SU-DHL-6 (cell line): ENCODE results near the gene ME2.

Source experiments
- H2AFZ ChIP-seq: fragments of 200-600 bp; sonication (generic); 2 replicates; pipeline ENCODE4 v1.6.1; 2014; ENCODE audit warnings: low read depth, mild to moderate bottlenecking, moderate library complexity, mixed read lengths, antibody characterized with exemption, low read length; ENCODE audit not compliant: severe bottlenecking
- H3F3A ChIP-seq: fragments of 200-600 bp; shearing (Covaris generic); 2 replicates; pipeline ENCODE4 v1.6.0; 2016; ENCODE audit warnings: antibody characterized with exemption, mild to moderate bottlenecking; ENCODE audit not compliant: insufficient read depth
- H3K27ac ChIP-seq: fragments of 200-600 bp; sonication (generic); 2 replicates; pipeline ENCODE4 v1.5.1; 2016; ENCODE audit warnings: low read depth, mild to moderate bottlenecking, low read length, moderate library complexity, mixed read lengths
- H3K27me3 ChIP-seq: fragments of 200-600 bp; sonication (generic), shearing (Covaris generic); 2 replicates; pipeline ENCODE4 v1.6.0; 2014; ENCODE audit warnings: mild to moderate bottlenecking, low read length
- H3K36me3 ChIP-seq: fragments of 200-600 bp; sonication (generic); 2 replicates; pipeline ENCODE4 v1.6.1; 2014; ENCODE audit warnings: mild to moderate bottlenecking, low read length, mixed read lengths
- H3K4me2 ChIP-seq: fragments of 300-600, 200-600 bp; shearing (Covaris generic), sonication (generic); 2 replicates; pipeline ENCODE4 v1.6.0; 2014; ENCODE audit warnings: low read length, low read depth, mild to moderate bottlenecking; ENCODE audit not compliant: poor library complexity, severe bottlenecking
- H3K4me3 ChIP-seq: fragments of 200-600 bp; sonication (generic); 2 replicates; pipeline ENCODE4 v1.5.1; 2014; ENCODE audit warnings: antibody characterized with exemption, low read length, mild to moderate bottlenecking, mixed read lengths; ENCODE audit not compliant: insufficient read depth, poor library complexity, severe bottlenecking
- H3K79me2 ChIP-seq: fragments of 200-600 bp; sonication (generic); 2 replicates; pipeline ENCODE4 v1.6.1; 2014; ENCODE audit warnings: mild to moderate bottlenecking, low read length, moderate library complexity; ENCODE audit not compliant: insufficient read depth
- H3K9ac ChIP-seq: fragments of 200-600 bp; sonication (generic); 2 replicates; pipeline ENCODE4 v1.7.0; 2014; ENCODE audit warnings: mild to moderate bottlenecking, low read length
- H3K9me2 ChIP-seq: fragments of 200-600 bp; sonication (generic); replicated peaks from 2 replicates; pipeline ENCODE4 v1.6.1; 2014; ENCODE audit warnings: low read length; ENCODE audit not compliant: insufficient read depth
- H3K9me3 ChIP-seq: fragments of 200-600 bp; sonication (generic); 2 replicates; pipeline ENCODE4 v1.6.1; 2014; ENCODE audit warnings: low read length, mixed read lengths; ENCODE audit not compliant: insufficient read depth
- H4K20me1 ChIP-seq: fragments of 200-600 bp; sonication (generic); 2 replicates; pipeline ENCODE4 v1.6.1; 2014; ENCODE audit warnings: low read depth, mild to moderate bottlenecking, antibody characterized with exemption, low read length, moderate library complexity, mixed read lengths
- CTCF ChIP-seq: fragments of 200-600 bp; sonication (generic); IDR thresholded peaks from one replicate; pipeline ENCODE4 v1.5.1; 2017; ENCODE audit warnings: antibody characterized with exemption, mild to moderate bottlenecking, low read length, moderate library complexity; ENCODE audit not compliant: insufficient read depth, poor library complexity, severe bottlenecking
- EZH2phosphoT487 ChIP-seq: fragments of 200-600 bp; sonication (generic), shearing (Covaris generic); conservative IDR thresholded peaks from 2 replicates; pipeline ENCODE4 v1.6.1; 2018; ENCODE audit warnings: mild to moderate bottlenecking, antibody characterized with exemption, low read length, moderate library complexity, mixed read lengths

The ME2 gene

GRCh38 chr18:50847192-50847591 lies 31.7 kb upstream of the ME2 start:
- TF ChIP-seq EZH2phosphoT487: no peak
- no peak for TF ChIP-seq CTCF
- Histone ChIP-seq H2AFZ (no peak overlapping the region), H3K9me3 (no peaks in the 10 kb centered on the region), H3F3A (no peaks in the 10 kb centered on the region), H3K4me3 (no peak overlapping the region), H3K9me2 (no peaks in the 10 kb centered on the region), H3K27me3 (no peaks in the 10 kb centered on the region), H3K4me2 (no peak overlapping the region), H3K9ac (no peak overlapping the region), H4K20me1 (no peaks in the 10 kb centered on the region), H3K36me3 (no peaks in the 10 kb centered on the region), H3K27ac (no peak overlapping the region), H3K79me2 (no peaks in the 10 kb centered on the region)

GRCh38 chr18:50848061-50848551 lies 30.8 kb upstream of the ME2 start:
- Histone ChIP-seq H3K9me3 (no peaks in the 10 kb centered on the region), H3K4me3 (no peak overlapping the region), H3K4me2 (no peak overlapping the region), H3K9ac (no peak overlapping the region), H3K27ac (no peak overlapping the region), H4K20me1 (no peaks in the 10 kb centered on the region), H3K36me3 (no peaks in the 10 kb centered on the region), H3K27me3 (no peaks in the 10 kb centered on the region), H3F3A (no peaks in the 10 kb centered on the region), H3K9me2 (no peaks in the 10 kb centered on the region), H3K79me2 (no peaks in the 10 kb centered on the region), H2AFZ (no peak overlapping the region)
- TF ChIP-seq EZH2phosphoT487 (no peak), CTCF (no peak)

- H3K79me2 ChIP-seq: no peaks in the 10 kb centered on the region
- no peak overlapping the region for H3K27ac ChIP-seq
- no peaks in the 10 kb centered on the region for H3K9me2 ChIP-seq
- H3K36me3 ChIP-seq: no peaks in the 10 kb centered on the region
- H3K4me2 ChIP-seq: no peak overlapping the region
- no peaks in the 10 kb centered on the region for H3K9me3 ChIP-seq
- H3K4me3 ChIP-seq: no peak overlapping the region
- no peak for TF ChIP-seq EZH2phosphoT487
- no peak for TF ChIP-seq CTCF
- H3K27me3 ChIP-seq: no peaks in the 10 kb centered on the region
- H3F3A ChIP-seq: no peaks in the 10 kb centered on the region
- no peak overlapping the region for H2AFZ ChIP-seq
- H4K20me1 ChIP-seq: no peaks in the 10 kb centered on the region
- no peak overlapping the region for H3K9ac ChIP-seq
Observed at GRCh38 chr18:50848991-50849390, 29.9 kb upstream of the ME2 start.
